Fibroblast of the aortic adventitia (primary cell): ENCODE results near the gene RGS10. TPM values are rescaled to one million over a fixed set of nuclear protein-coding genes. Genes with fewer than 3 reads are reported as not detected.

Source experiments
- DNase-seq: peaks from one replicate; pipeline ENCODE4 v3.0.0-alpha.2; 2010; ENCODE audit warnings: low read depth
- H3K4me3 ChIP-seq: 2 replicates; pipeline ENCODE4 v1.5.1; 2011; ENCODE audit warnings: low read depth, mild to moderate bottlenecking, control low read depth, low read length, moderate library complexity
- CTCF ChIP-seq: IDR thresholded peaks from 2 replicates; pipeline ENCODE4 v1.5.1; 2011; ENCODE audit warnings: mild to moderate bottlenecking, low read length, control low read depth, inconsistent platforms; ENCODE audit not compliant: insufficient read depth
- total RNA-seq: library from RNA; depleted of rRNA; stranded (reverse); fragments of >200 nt; gene quantifications from 2 replicates; pipeline ENCODE4 v1.2.3, GENCODE V29; 2012; ENCODE audit warnings: low replicate concordance

Gene RGS10
- total RNA-seq, 1 donor: 42.4 TPM

GRCh38 chr10:119461923-119462322, 80.6 kb downstream of the RGS10 start:
- no peak for DNase-seq
- no peak overlapping the region for H3K4me3 ChIP-seq
- no peak for TF ChIP-seq CTCF

GRCh38 chr10:119461380-119461779, 81.1 kb downstream of the RGS10 start:
- DNase-seq: no peak
- H3K4me3 ChIP-seq: no peak overlapping the region
- TF ChIP-seq CTCF: no peak

GRCh38 chr10:119460369-119461195, 81.9 kb downstream of the RGS10 start:
- TF ChIP-seq CTCF: no peak
- H3K4me3 ChIP-seq: no peak overlapping the region
- no peak for DNase-seq

- H3K4me3 ChIP-seq: no peak overlapping the region
- TF ChIP-seq CTCF: no peak
- no peak for DNase-seq
These were observed 82.7 kb downstream of the RGS10 start for GRCh38 chr10:119459681-119460340.

- H3K4me3 ChIP-seq: no peak overlapping the region
- no peak for TF ChIP-seq CTCF
- no peak for DNase-seq
These were observed 84.4 kb downstream of the RGS10 start for GRCh38 chr10:119457966-119458766.

GRCh38 chr10:119456435-119456810, 86.1 kb downstream of the RGS10 start:
- TF ChIP-seq CTCF: no peak
- no peak overlapping the region for H3K4me3 ChIP-seq
- no peak for DNase-seq
